Stimulated activated CD8-positive, alpha-beta memory T cell treated with anti-CD3 and anti-CD28 coated beads, Interleukin-4, amount 100 ng/mL, for 4 hours (primary cell): ENCODE data around the gene CD2.

Experiments
- DNase-seq, 2 donors: peaks; one replicate each; pipeline ENCODE4 v3.0.0-alpha.2; 2020; ENCODE audit warnings: low read depth in 2 of 2, low spot score in 1 of 2

The CD2 gene

DNA sequence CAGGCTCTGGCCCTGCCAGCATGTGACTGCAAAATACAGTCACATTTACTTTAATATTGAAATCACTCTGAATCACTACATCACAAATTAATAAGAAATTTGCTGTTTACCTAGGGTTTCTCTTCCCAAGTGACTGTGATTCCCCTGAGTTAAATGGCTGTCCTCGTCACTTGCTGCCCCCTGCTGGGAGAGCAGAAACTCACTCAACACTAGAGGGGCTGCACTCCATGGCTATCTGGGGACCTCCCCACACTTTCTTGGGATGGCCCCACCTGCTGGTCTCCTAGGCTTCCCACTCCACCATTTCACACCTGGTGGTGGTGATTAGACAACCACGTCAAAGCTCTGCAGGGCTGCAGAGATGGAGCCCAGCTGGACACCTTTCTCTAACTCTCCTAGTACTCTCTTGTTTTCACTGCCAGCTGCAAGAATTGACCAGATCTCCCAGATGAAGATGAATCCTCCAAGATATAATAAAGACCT lies 63.4 kb downstream of the CD2 start:
- DNase-seq, result peak; percentile 59 to 65
